Naive thymus-derived CD8-positive, alpha-beta T cell (primary cell): Measurements from ENCODE around the gene PSPN. TPM values are rescaled to one million over a fixed set of nuclear protein-coding genes. Genes with fewer than 3 reads are reported as not detected.

Source experiments
- ATAC-seq, 2 donors: fragments of 150-1000 bp; cut with Tn5 transposase in 1 of 2; sonication (Bioruptor Pico), chemical (Tn5 transposase) in 1 of 2; 1 replicate in 1 of 2; 2 replicates in 1 of 2; pipeline ENCODE4 v1.10.0; 2021; ENCODE audit warnings: mild to moderate bottlenecking in 2 of 2, moderate library complexity in 2 of 2
- POLR2A ChIA-PET: fragments of 350-600 bp; sonication (Branson Sonifier 250); formaldehyde crosslinking; loops from one replicate; lab custom pipeline; 2021; ENCODE audit warnings: antibody characterized with exemption; lab: Charles Lee
- DNase-seq, 10 donors: peaks; one replicate each; pipeline versions ENCODE4 v3.0.0 to v3.0.0-alpha.2; 2020 to 2022
- H3K27ac Mint-ChIP-seq, 10 donors: one replicate each; pipeline ENCODE4 v1.8.0; 2020 to 2022; ENCODE audit warnings: mild to moderate bottlenecking in 10 of 10, mixed read lengths in 10 of 10, moderate library complexity in 4 of 10, inconsistent platforms in 1 of 10
- H3K27me3 Mint-ChIP-seq, 5 donors: one replicate each; pipeline ENCODE4 v1.8.0; 2021 to 2022; ENCODE audit warnings: mixed read lengths in 5 of 5
- H3K36me3 Mint-ChIP-seq, 3 donors: one replicate each; pipeline ENCODE4 v1.8.0; 2020 to 2022; ENCODE audit warnings: mixed read lengths in 3 of 3, mild to moderate bottlenecking in 2 of 3, inconsistent platforms in 1 of 3
- H3K4me1 Mint-ChIP-seq, 4 donors: one replicate each; pipeline ENCODE4 v1.8.0; 2021 to 2022; ENCODE audit warnings: mixed read lengths in 4 of 4
- H3K4me3 Mint-ChIP-seq, 10 donors: one replicate each; pipeline ENCODE4 v1.8.0; 2020 to 2022; ENCODE audit warnings: mild to moderate bottlenecking in 10 of 10, mixed read lengths in 10 of 10, moderate library complexity in 6 of 10, inconsistent platforms in 1 of 10
- H3K9me3 Mint-ChIP-seq, 9 donors: one replicate each; pipeline ENCODE4 v1.8.0; 2020 to 2022; ENCODE audit warnings: mixed read lengths in 9 of 9, mild to moderate bottlenecking in 3 of 9, inconsistent platforms in 1 of 9, moderate library complexity in 1 of 9
- polyA plus RNA-seq, 3 donors: library from polyadenylated mRNA; unstranded; fragments of 300-500 nt; fragmentation: Illumina TruSeq; gene quantifications; one replicate each; pipeline ENCODE4 v1.2.3, GENCODE V29; 2021
- total RNA-seq, 8 experiments: library from RNA in 2 of 8; stranded (reverse) in 2 of 8; gene quantifications; one replicate each; pipeline ENCODE4 v1.2.3 and lab custom pipeline; 2021 to 2026

PSPN gene
- total RNA-seq: 1 to 10 TPM; 3.3 to 3.7 TPM
- 1 to 10 TPM in 2 of 3 donors, under 1 TPM in 1; 0.50 to 1.2 (median 1.1) TPM for polyA plus RNA-seq
- total RNA-seq (lab: John Stamatoyannopoulos, UW): 2.5 to 4.9 (median 3.7) reads per million in 6 experiments

GRCh38 chr19:6375411-6376010 lies at the start of gene PSPN:
Gene PSPN (minus strand): TSS chr19:6375933. CDS start chr19:6375849, 84 bp downstream.
- Mint-ChIP-seq H3K4me3 (peak within 1 kb of the TSS in 1 of 10 donors; percentile 7), H3K9me3 (no peaks in the 10 kb centered on the region), H3K4me1 (peaks cover 11 to 16% (median 14%) of the 10 kb centered on the region in 4 donors), H3K36me3 (peaks cover 0 to 26% (median 10%) of the 10 kb centered on the region in 3 donors), H3K27ac (peak within 1 kb of the TSS in 5 of 10 donors; percentile 22 to 66 (median 40)), H3K27me3 (no peaks in the 10 kb centered on the region)
- no peak for ATAC-seq
- POLR2A ChIA-PET: no interaction called here
- no peak for DNase-seq

DNA sequence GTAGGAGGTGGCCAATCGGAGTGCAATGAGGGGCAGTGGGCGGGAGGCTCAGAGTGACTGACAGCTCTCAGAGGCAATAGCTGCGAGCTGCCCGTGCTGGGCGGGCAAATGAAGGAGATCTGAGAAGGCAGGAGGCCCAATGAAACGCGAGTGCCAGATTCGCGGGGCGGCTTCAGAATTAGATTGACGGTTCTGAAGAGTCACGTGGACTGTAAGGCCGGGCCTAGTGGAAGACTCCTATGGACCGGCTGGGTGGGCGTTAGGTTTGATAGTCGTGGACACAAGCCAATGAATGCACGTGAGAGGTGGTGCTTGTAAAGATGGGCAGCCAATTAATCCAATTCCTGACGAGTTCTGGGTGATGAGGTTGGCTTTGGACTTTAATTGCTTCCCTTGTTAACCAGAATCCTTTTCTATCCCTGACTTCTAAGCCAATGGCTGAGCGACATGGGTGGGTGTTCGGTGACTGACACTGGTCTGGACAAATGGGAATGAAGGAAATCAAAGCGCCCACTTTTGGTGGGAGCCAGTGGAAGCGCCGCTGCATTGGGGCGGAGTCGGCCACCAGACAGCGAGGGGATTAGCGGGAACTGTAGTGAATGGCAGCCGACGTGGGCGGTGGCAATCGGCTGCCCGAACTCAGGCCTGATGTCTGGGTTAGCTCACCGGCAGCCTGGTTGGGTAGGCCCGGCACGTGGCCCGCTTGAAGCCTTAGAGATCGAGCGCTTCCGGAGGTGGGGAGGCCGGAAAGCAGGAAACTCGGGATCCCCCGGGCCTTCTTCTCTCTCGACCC lies 49.4 kb upstream of the PSPN start:
- Mint-ChIP-seq H3K36me3 (peaks cover 0 to 20% (median 0%) of the 10 kb centered on the region in 3 donors), H3K4me3 (peak overlapping the region; percentile 67 to 91 (median 81)), H3K4me1 (peaks cover 14 to 51% (median 44%) of the 10 kb centered on the region in 4 donors), H3K9me3 (peaks cover 0 to 2% (median 0%) of the 10 kb centered on the region in 9 donors), H3K27ac (peak overlapping the region; percentile 89 to 97 (median 94)), H3K27me3 (no peaks in the 10 kb centered on the region)
- ATAC-seq (peak; percentile 84 to 85), DNase-seq (peak; percentile 95 to 100 (median 99))
- POLR2A ChIA-PET: interaction anchor here (0.5 to 2.9 kb wide), 17 partner anchors 9 to 923 kb away, joined by 3 to 28 read pairs (median 4); partner anchors contain the start of genes ALKBH7, ARHGEF18, CLPP and CRB3

- POLR2A ChIA-PET: interaction anchor here (0.8 to 2.9 kb wide), 17 partner anchors 9 to 645 kb away, joined by 3 to 28 read pairs (median 4); partner anchors contain the start of genes ALKBH7, CLPP, CRB3 and DENND1C
- peak within 1 kb of the TSS; percentile 89 to 97 (median 94) for H3K27ac Mint-ChIP-seq
- H3K36me3 Mint-ChIP-seq: peaks cover 0 to 27% (median 2%) of the 10 kb centered on the region in 3 donors
- peaks cover 0 to 2% (median 0%) of the 10 kb centered on the region in 9 donors for H3K9me3 Mint-ChIP-seq
- ATAC-seq (no peak), DNase-seq (peak in 7 of 10 donors; percentile 14 to 50 (median 28))
- peaks cover 16 to 45% (median 41%) of the 10 kb centered on the region in 4 donors for H3K4me1 Mint-ChIP-seq
- H3K4me3 Mint-ChIP-seq: peak within 1 kb of the TSS; percentile 81 to 93 (median 88)
- no peaks in the 10 kb centered on the region for H3K27me3 Mint-ChIP-seq
These were observed 48.6 kb upstream of the PSPN start, which contains the start of gene KHSRP for GRCh38 chr19:6424195-6424938. Gene KHSRP (minus strand): TSS chr19:6424811. CDS start chr19:6424701, 110 bp downstream.

DNA sequence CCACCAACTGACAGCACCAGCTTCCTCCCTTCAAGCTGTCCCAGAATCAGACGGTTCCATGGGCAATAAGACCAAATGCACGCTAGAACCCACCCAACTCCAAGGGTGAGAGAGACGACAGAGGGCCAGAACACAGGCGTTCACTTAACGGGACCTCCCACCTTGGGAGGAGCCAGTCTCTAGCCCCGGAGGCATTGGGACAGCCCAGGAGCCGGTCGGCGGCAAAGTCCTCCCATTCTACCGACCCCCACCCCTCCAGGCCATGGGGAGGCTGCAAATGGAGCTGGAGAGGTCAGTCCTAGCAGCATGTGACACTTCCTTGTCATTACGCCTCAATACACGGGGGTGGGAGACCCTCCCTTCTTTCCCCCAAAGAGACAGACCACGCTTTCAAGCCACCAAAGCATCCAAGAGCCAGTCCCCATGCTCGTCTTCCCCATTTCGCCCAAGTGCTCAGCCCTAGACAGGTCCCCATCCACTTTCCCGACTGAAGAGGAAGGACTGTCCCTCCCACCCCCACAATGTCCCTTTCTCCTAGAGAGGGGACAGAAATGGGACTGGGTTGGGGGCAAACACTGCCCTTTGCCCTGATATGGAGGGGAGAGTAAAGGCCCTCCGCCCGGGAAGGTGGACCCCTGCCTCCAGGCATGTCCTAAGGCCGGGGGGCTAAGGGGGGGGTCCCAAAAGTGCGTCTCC lies 47.9 kb upstream of the PSPN start:
- H3K4me1 Mint-ChIP-seq: peaks cover 16 to 44% (median 41%) of the 10 kb centered on the region in 4 donors
- no peaks in the 10 kb centered on the region for H3K27me3 Mint-ChIP-seq
- ATAC-seq (no peak), DNase-seq (peak in 4 of 10 donors; percentile 8 to 28 (median 12))
- H3K36me3 Mint-ChIP-seq: peaks cover 0 to 34% (median 2%) of the 10 kb centered on the region in 3 donors
- peak overlapping the region; percentile 76 to 94 (median 88) for H3K27ac Mint-ChIP-seq
- H3K4me3 Mint-ChIP-seq: peak overlapping the region; percentile 81 to 93 (median 88)
- peaks cover 0 to 2% (median 0%) of the 10 kb centered on the region in 9 donors for H3K9me3 Mint-ChIP-seq
- POLR2A ChIA-PET: interaction anchor here (0.7 to 2.7 kb wide), 5 partner anchors 35 to 603 kb away, joined by 3 to 28 read pairs (median 5); partner anchors contain the start of genes ALKBH7, CRB3 and DENND1C

GRCh38 chr19:6421075-6422014 lies 45.6 kb upstream of the PSPN start:
- Mint-ChIP-seq H3K9me3 (peaks cover 0 to 2% (median 0%) of the 10 kb centered on the region in 9 donors), H3K4me3 (peak overlapping the region in 2 of 10 donors; percentile 6 to 24), H3K27me3 (no peaks in the 10 kb centered on the region), H3K36me3 (peaks cover 0 to 50% (median 2%) of the 10 kb centered on the region in 3 donors), H3K4me1 (peaks cover 16 to 43% (median 41%) of the 10 kb centered on the region in 4 donors), H3K27ac (peak overlapping the region in 4 of 10 donors; percentile 5 to 63 (median 21))
- DNase-seq: no peak
- POLR2A ChIA-PET: interaction anchor here (0.6 kb wide), 1 partner anchor 406 kb away, joined by 3 read pairs; no protein-coding TSS in a partner anchor
- ATAC-seq: no peak

- H3K4me1 Mint-ChIP-seq: peaks cover 10 to 29% (median 26%) of the 10 kb centered on the region in 4 donors
- no peaks in the 10 kb centered on the region for H3K9me3 Mint-ChIP-seq
- H3K27ac Mint-ChIP-seq: peak overlapping the region in 1 of 10 donors; percentile 20
- H3K36me3 Mint-ChIP-seq: peaks cover 0 to 72% (median 2%) of the 10 kb centered on the region in 3 donors
- POLR2A ChIA-PET: no interaction called here
- no peaks in the 10 kb centered on the region for H3K27me3 Mint-ChIP-seq
- ATAC-seq (no peak), DNase-seq (no peak)
- H3K4me3 Mint-ChIP-seq: peak overlapping the region in 1 of 10 donors; percentile 20
These were observed 42.8 kb upstream of the PSPN start for GRCh38 chr19:6418562-6418932.

DNA sequence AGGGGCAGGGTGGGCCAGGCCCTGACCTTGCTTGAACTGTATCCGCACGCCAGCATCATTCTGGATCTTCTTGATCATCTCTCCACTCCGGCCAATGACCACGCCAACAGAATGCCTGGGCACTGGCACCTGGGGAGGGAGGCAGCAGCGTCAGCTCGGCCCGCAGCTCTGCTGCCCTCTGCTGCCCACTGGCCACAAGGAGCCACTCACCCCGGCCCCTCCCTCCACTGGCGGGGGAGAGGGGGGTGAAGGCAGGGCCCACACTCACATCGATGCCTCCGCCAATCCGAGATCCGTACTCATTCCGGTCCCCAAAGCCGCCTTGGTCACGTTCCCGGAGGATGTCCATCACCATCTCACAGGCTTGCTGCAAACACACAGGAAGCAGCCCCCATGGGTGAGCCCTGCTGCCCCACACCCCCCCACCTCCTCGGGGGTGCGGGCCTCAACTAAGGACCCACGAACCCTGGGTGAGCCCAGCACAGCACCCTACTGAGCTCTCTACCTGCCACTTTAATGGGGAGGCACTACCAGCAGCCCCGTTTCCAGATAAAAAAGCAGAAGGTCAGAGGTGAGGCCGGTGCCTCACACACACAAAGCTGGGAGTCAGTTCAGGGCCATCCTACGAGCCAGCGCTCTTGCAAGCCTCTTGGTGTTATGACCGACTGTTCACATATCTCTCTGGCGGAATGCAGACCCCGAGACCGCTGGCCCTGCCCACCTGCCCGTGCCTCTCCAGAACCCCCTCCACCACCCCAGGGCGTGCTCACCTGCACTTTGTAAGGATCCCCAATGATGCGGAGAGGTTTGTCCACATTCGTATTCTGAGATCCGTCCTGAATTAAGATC lies 42.2 kb upstream of the PSPN start:
- Mint-ChIP-seq H3K4me1 (peaks cover 7 to 23% (median 19%) of the 10 kb centered on the region in 4 donors), H3K4me3 (no peak overlapping the region), H3K9me3 (no peaks in the 10 kb centered on the region), H3K27me3 (no peaks in the 10 kb centered on the region), H3K36me3 (peaks cover 0 to 78% (median 2%) of the 10 kb centered on the region in 3 donors), H3K27ac (no peak overlapping the region)
- POLR2A ChIA-PET: no interaction called here
- no peak for ATAC-seq
- no peak for DNase-seq

GRCh38 chr19:6416658-6417405 lies 41.1 kb upstream of the PSPN start:
- peaks cover 0 to 72% (median 2%) of the 10 kb centered on the region in 3 donors for H3K36me3 Mint-ChIP-seq
- no peak overlapping the region for H3K27ac Mint-ChIP-seq
- no peak overlapping the region for H3K4me3 Mint-ChIP-seq
- DNase-seq (no peak), ATAC-seq (no peak)
- H3K4me1 Mint-ChIP-seq: peaks cover 4 to 14% (median 8%) of the 10 kb centered on the region in 4 donors
- POLR2A ChIA-PET: no interaction called here
- no peaks in the 10 kb centered on the region for H3K9me3 Mint-ChIP-seq
- no peaks in the 10 kb centered on the region for H3K27me3 Mint-ChIP-seq

- ATAC-seq: no peak
- Mint-ChIP-seq H3K9me3 (no peaks in the 10 kb centered on the region), H3K4me1 (peaks cover under 1 to 4% (median 1%) of the 10 kb centered on the region in 4 donors), H3K36me3 (peaks cover 0 to 63% (median 2%) of the 10 kb centered on the region in 3 donors), H3K4me3 (no peak overlapping the region), H3K27me3 (no peaks in the 10 kb centered on the region), H3K27ac (peak overlapping the region in 1 of 10 donors; percentile 69)
- POLR2A ChIA-PET: interaction anchor here (0.6 kb wide), 1 partner anchor 9 kb away, joined by 3 read pairs; the partner anchor contains the start of gene KHSRP
- no peak for DNase-seq
These were observed 40.0 kb upstream of the PSPN start for GRCh38 chr19:6415591-6416190.
